K562 (cell line): ENCODE data around the gene POU1F1.

Experiments used
- CTCF ChIP-seq, 3 experiments: IDR thresholded peaks in 2 of 3; conservative IDR thresholded peaks in 1 of 3; 2 replicates each; pipeline ENCODE4 v1.5.1; 2011 to 2012; ENCODE audit warnings: low read length in 3 of 3, mild to moderate bottlenecking in 3 of 3, control low read depth in 2 of 3, improper control_type of control experiment in 1 of 3, inconsistent platforms in 1 of 3, low read depth in 1 of 3, mixed read lengths in 1 of 3, moderate library complexity in 1 of 3; ENCODE audit not compliant: insufficient read depth in 2 of 3
- MAFK ChIP-seq: IDR thresholded peaks from 2 replicates; pipeline ENCODE4 v1.6.1; 2011; ENCODE audit warnings: low read length, improper control_type of control experiment
- MCM3 ChIP-seq: fragments of 450-650 bp; IDR thresholded peaks from 2 replicates; pipeline ENCODE4 v1.6.1; 2016
- MTA3 ChIP-seq: fragments of 450-650 bp; formaldehyde crosslinking; IDR thresholded peaks from 2 replicates; pipeline ENCODE4 v1.6.1; 2017; ENCODE audit warnings: mild to moderate bottlenecking, borderline replicate concordance
- SIN3A ChIP-seq, 2 experiments: fragments of 150-350 bp in 1 of 2; IDR thresholded peaks; 2 replicates each; pipeline ENCODE4 v1.6.1; 2011 to 2016; ENCODE audit warnings: borderline replicate concordance in 2 of 2, low read depth in 2 of 2, low read length in 2 of 2, mild to moderate bottlenecking in 2 of 2, moderate library complexity in 2 of 2; ENCODE audit not compliant: control insufficient read depth in 1 of 2
- TAF1 ChIP-seq: IDR thresholded peaks from 2 replicates; pipeline ENCODE4 v1.6.1; 2011; ENCODE audit warnings: mild to moderate bottlenecking, low read length, moderate library complexity; ENCODE audit not compliant: insufficient read depth, control insufficient read depth, severe bottlenecking; ENCODE audit errors: extremely low read depth
- TAL1 ChIP-seq: fragments of 450-650 bp; IDR thresholded peaks from 2 replicates; pipeline ENCODE4 v1.6.1; 2016; ENCODE audit warnings: mild to moderate bottlenecking
- TF ChIP-seq, protein P1 (sequence below), 2 experiments: fragments of 450-650 bp; formaldehyde crosslinking in 1 of 2; IDR thresholded peaks; 2 replicates each; pipeline versions ENCODE4 v1.4.0 to v1.6.1; 2014 to 2020; ENCODE audit warnings: mild to moderate bottlenecking in 2 of 2, borderline replicate concordance in 1 of 2, low read depth in 1 of 2
- TF ChIP-seq, protein P2 (sequence below): sonication (generic); formaldehyde crosslinking; IDR thresholded peaks from 2 replicates; pipeline ENCODE4 v1.9.0; 2022; ENCODE audit warnings: mild to moderate bottlenecking, missing genetic modification reagents
- TF ChIP-seq, protein P3 (sequence below): sonication (generic); formaldehyde crosslinking; IDR thresholded peaks from 2 replicates; pipeline ENCODE4 v1.8.1; 2022; ENCODE audit warnings: missing genetic modification reagents

DNA sequence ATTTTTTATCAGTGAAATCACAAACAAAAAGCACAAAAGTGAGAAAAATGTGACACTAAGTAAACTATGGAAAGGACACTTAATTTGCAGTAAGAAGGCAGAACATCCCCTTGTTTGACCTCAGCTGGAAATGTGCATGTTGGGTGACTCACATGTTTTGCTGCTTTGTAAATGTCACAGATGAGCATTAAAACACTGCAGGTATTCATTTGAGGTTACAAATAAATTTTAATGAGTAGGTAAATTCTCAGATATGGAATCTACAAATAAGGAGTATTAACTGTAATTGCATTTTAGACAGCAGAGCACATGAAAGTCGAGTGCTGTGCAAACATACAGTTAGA lies 29.0 kb downstream of the POU1F1 start:
- no peak for TF ChIP-seq CTCF (IDR thresholded peaks at IDR 0.05 in 2 of 3, conservative IDR thresholded peaks at IDR 0.05 in 1 of 3; ENCODE audit: insufficient read depth in 2 of 3, low read depth in 1 of 3, low read length in 3 of 3)
- TF ChIP-seq, protein P1, sequence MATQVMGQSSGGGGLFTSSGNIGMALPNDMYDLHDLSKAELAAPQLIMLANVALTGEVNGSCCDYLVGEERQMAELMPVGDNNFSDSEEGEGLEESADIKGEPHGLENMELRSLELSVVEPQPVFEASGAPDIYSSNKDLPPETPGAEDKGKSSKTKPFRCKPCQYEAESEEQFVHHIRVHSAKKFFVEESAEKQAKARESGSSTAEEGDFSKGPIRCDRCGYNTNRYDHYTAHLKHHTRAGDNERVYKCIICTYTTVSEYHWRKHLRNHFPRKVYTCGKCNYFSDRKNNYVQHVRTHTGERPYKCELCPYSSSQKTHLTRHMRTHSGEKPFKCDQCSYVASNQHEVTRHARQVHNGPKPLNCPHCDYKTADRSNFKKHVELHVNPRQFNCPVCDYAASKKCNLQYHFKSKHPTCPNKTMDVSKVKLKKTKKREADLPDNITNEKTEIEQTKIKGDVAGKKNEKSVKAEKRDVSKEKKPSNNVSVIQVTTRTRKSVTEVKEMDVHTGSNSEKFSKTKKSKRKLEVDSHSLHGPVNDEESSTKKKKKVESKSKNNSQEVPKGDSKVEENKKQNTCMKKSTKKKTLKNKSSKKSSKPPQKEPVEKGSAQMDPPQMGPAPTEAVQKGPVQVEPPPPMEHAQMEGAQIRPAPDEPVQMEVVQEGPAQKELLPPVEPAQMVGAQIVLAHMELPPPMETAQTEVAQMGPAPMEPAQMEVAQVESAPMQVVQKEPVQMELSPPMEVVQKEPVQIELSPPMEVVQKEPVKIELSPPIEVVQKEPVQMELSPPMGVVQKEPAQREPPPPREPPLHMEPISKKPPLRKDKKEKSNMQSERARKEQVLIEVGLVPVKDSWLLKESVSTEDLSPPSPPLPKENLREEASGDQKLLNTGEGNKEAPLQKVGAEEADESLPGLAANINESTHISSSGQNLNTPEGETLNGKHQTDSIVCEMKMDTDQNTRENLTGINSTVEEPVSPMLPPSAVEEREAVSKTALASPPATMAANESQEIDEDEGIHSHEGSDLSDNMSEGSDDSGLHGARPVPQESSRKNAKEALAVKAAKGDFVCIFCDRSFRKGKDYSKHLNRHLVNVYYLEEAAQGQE (IDR thresholded peaks at IDR 0.05; ENCODE audit: borderline replicate concordance), result no peak
- TF ChIP-seq, protein P1 (CRISPR knock-in tag; IDR thresholded peaks at IDR 0.05; ENCODE audit: low read depth), result no peak
- no peak for TF ChIP-seq MCM3
- no peak for TF ChIP-seq MTA3
- TF ChIP-seq TAL1, result no peak
- TF ChIP-seq SIN3A (IDR thresholded peaks at IDR 0.05; ENCODE audit: borderline replicate concordance in 2 of 2, control insufficient read depth in 1 of 2, low read depth in 2 of 2, low read length in 2 of 2), result no peak
- TF ChIP-seq, protein P2, sequence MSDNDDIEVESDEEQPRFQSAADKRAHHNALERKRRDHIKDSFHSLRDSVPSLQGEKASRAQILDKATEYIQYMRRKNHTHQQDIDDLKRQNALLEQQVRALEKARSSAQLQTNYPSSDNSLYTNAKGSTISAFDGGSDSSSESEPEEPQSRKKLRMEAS (CRISPR knock-in tag), result no peak
- TF ChIP-seq, protein P3, sequence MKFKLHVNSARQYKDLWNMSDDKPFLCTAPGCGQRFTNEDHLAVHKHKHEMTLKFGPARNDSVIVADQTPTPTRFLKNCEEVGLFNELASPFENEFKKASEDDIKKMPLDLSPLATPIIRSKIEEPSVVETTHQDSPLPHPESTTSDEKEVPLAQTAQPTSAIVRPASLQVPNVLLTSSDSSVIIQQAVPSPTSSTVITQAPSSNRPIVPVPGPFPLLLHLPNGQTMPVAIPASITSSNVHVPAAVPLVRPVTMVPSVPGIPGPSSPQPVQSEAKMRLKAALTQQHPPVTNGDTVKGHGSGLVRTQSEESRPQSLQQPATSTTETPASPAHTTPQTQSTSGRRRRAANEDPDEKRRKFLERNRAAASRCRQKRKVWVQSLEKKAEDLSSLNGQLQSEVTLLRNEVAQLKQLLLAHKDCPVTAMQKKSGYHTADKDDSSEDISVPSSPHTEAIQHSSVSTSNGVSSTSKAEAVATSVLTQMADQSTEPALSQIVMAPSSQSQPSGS, result no peak
- TF ChIP-seq TAF1, result no peak
- no peak for TF ChIP-seq MAFK
